BLaER1 treated with 17β-estradiol and CSF1 and Interleukin-3, amounts not matched to agents 10 nM and 100 nM (cell line): ENCODE results near the gene BUB3.
"Not testable (repeated sequence)": the region's sequence is repeated elsewhere in the genome, so short reads cannot be mapped to it uniquely, and the experiment has no call there.

Experiments
- H3K27ac ChIP-seq, 11 experiments: shearing (Covaris generic); formaldehyde crosslinking; 2 replicates each; pipeline ENCODE4 v1.8.1; 2022
- H3K27me3 ChIP-seq, 11 experiments: shearing (Covaris generic); formaldehyde crosslinking; 2 replicates each; pipeline ENCODE4 v1.8.1; 2022
- H3K36me3 ChIP-seq, 11 experiments: shearing (Covaris generic); formaldehyde crosslinking; 2 replicates each; pipeline ENCODE4 v1.8.1; 2022
- H3K4me1 ChIP-seq, 10 experiments: shearing (Covaris generic); formaldehyde crosslinking; 2 replicates each; pipeline ENCODE4 v1.8.1; 2022
- H3K4me2 ChIP-seq, 11 experiments: shearing (Covaris generic); formaldehyde crosslinking; 2 replicates each; pipeline ENCODE4 v1.8.1; 2022
- H3K4me3 ChIP-seq, 10 experiments: shearing (Covaris generic); formaldehyde crosslinking; 2 replicates each; pipeline ENCODE4 v1.8.1; 2022
- H3K9ac ChIP-seq, 11 experiments: shearing (Covaris generic); formaldehyde crosslinking; 2 replicates each; pipeline ENCODE4 v1.8.1; 2022
- H3K9me3 ChIP-seq, 11 experiments: shearing (Covaris generic); formaldehyde crosslinking; replicated peaks in 1 of 11; 2 replicates each; pipeline ENCODE4 v1.8.1; 2022
- H4K20me1 ChIP-seq, 11 experiments: shearing (Covaris generic); formaldehyde crosslinking; 2 replicates each; pipeline ENCODE4 v1.8.1; 2022
- Cebpa-rat ChIP-seq, 11 experiments: shearing (Covaris generic); IDR thresholded peaks; 2 replicates each; pipeline ENCODE4 v1.8.1; 2022

Gene BUB3

GRCh38 chr10:123175389-123176387 lies 21.5 kb downstream of the BUB3 start:
- H3K9ac ChIP-seq: no peak overlapping the region
- peaks cover 0 to 5% (median 0%) of the 10 kb centered on the region in 11 experiments; a peak in 1 of 22 replicates for H4K20me1 ChIP-seq
- no peak for TF ChIP-seq Cebpa-rat (IDR thresholded peaks at IDR 0.05)
- H3K36me3 ChIP-seq: peaks cover 54 to 91% (median 80%) of the 10 kb centered on the region in 11 experiments
- no peaks in the 10 kb centered on the region for H3K27me3 ChIP-seq
- no peak overlapping the region for H3K4me2 ChIP-seq
- H3K4me1 ChIP-seq: no peaks in the 10 kb centered on the region
- no peak overlapping the region for H3K27ac ChIP-seq
- H3K4me3 ChIP-seq: no peak overlapping the region
- peaks cover 7 to 40% (median 34%) of the 10 kb centered on the region in 11 experiments; a peak in 21 of 22 replicates for H3K9me3 ChIP-seq

- H3K4me2 ChIP-seq, H3K4me1 ChIP-seq, H3K4me3 ChIP-seq, H3K27me3 ChIP-seq, H3K27ac ChIP-seq, H3K9ac ChIP-seq, H4K20me1 ChIP-seq: not testable (repeated sequence)
- Histone ChIP-seq H3K9me3 (peaks cover 26 to 64% (median 58%) of the 10 kb centered on the region in 11 experiments), H3K36me3 (peaks cover 49 to 85% (median 73%) of the 10 kb centered on the region in 11 experiments)
These were observed 24.2 kb downstream of the BUB3 start for GRCh38 chr10:123178390-123178789.

GRCh38 chr10:123180101-123181090 lies 26.2 kb downstream of the BUB3 start:
- Histone ChIP-seq H3K36me3 (peaks cover 51 to 83% (median 73%) of the 10 kb centered on the region in 11 experiments), H3K9me3 (peaks cover 46 to 78% (median 74%) of the 10 kb centered on the region in 11 experiments), H3K4me3 (no peak overlapping the region)

GRCh38 chr10:123183724-123184123 lies 29.5 kb downstream of the BUB3 start:
- H3K4me2 ChIP-seq: no peak overlapping the region

More at GRCh38 chr10:123180101-123181090, 26.2 kb downstream of the BUB3 start:
- Histone ChIP-seq H3K27ac (no peak overlapping the region), H3K27me3 (no peaks in the 10 kb centered on the region), H4K20me1 (no peaks in the 10 kb centered on the region), H3K4me1 (no peaks in the 10 kb centered on the region), H3K9ac (no peak overlapping the region), H3K4me2 (no peak overlapping the region)
- TF ChIP-seq Cebpa-rat (IDR thresholded peaks at IDR 0.05): no peak

GRCh38 chr10:123187781-123188180 lies 33.6 kb downstream of the BUB3 start:
- TF ChIP-seq Cebpa-rat (IDR thresholded peaks at IDR 0.05): no peak
- Histone ChIP-seq H3K27ac (no peak overlapping the region), H3K4me3 (no peak overlapping the region), H3K4me2 (no peak overlapping the region), H3K36me3 (peaks cover 82 to 100% (median 95%) of the 10 kb centered on the region in 11 experiments), H3K27me3 (no peaks in the 10 kb centered on the region), H3K9me3 (peaks cover 36 to 46% (median 43%) of the 10 kb centered on the region in 11 experiments), H4K20me1 (peaks cover 0 to 6% (median 0%) of the 10 kb centered on the region in 11 experiments; a peak in 2 of 22 replicates), H3K4me1 (no peaks in the 10 kb centered on the region), H3K9ac (no peak overlapping the region)

More at GRCh38 chr10:123183724-123184123, 29.5 kb downstream of the BUB3 start:
- TF ChIP-seq Cebpa-rat (IDR thresholded peaks at IDR 0.05): no peak
- H4K20me1 ChIP-seq: no peaks in the 10 kb centered on the region
- peaks cover 47 to 67% (median 61%) of the 10 kb centered on the region in 11 experiments for H3K9me3 ChIP-seq
- no peak overlapping the region for H3K4me3 ChIP-seq
- H3K9ac ChIP-seq: no peak overlapping the region
- H3K27ac ChIP-seq: no peak overlapping the region
- no peaks in the 10 kb centered on the region for H3K27me3 ChIP-seq
- H3K4me1 ChIP-seq: no peaks in the 10 kb centered on the region
- H3K36me3 ChIP-seq: peaks cover 47 to 87% (median 76%) of the 10 kb centered on the region in 11 experiments

GRCh38 chr10:123191886-123192285 lies 37.7 kb downstream of the BUB3 start:
- no peaks in the 10 kb centered on the region for H3K27me3 ChIP-seq
- H3K4me3 ChIP-seq: no peak overlapping the region
- no peak overlapping the region for H3K27ac ChIP-seq
- H3K9ac ChIP-seq: no peak overlapping the region
- peaks cover 0 to 5% (median 2%) of the 10 kb centered on the region in 11 experiments; a peak in 10 of 22 replicates for H3K9me3 ChIP-seq
- H3K4me1 ChIP-seq: no peaks in the 10 kb centered on the region
- H4K20me1 ChIP-seq: peaks cover 0 to 6% (median 0%) of the 10 kb centered on the region in 11 experiments; a peak in 2 of 22 replicates
- no peak for TF ChIP-seq Cebpa-rat (IDR thresholded peaks at IDR 0.05)
- H3K4me2 ChIP-seq: no peak overlapping the region
- H3K36me3 ChIP-seq: peaks cover 54 to 97% (median 83%) of the 10 kb centered on the region in 11 experiments

- peaks cover 0 to 6% (median 0%) of the 10 kb centered on the region in 11 experiments; a peak in 2 of 22 replicates for H4K20me1 ChIP-seq
- no peaks in the 10 kb centered on the region for H3K4me1 ChIP-seq
- H3K4me3 ChIP-seq: no peak overlapping the region
- no peak for TF ChIP-seq Cebpa-rat (IDR thresholded peaks at IDR 0.05)
- H3K27ac ChIP-seq: no peak overlapping the region
- no peaks in the 10 kb centered on the region for H3K27me3 ChIP-seq
- H3K36me3 ChIP-seq: peaks cover 44 to 94% (median 73%) of the 10 kb centered on the region in 11 experiments
- no peak overlapping the region for H3K9ac ChIP-seq
- H3K9me3 ChIP-seq: peaks cover 0 to 16% (median 8%) of the 10 kb centered on the region in 11 experiments; a peak in 8 of 22 replicates
- H3K4me2 ChIP-seq: no peak overlapping the region
These were observed 39.9 kb downstream of the BUB3 start for GRCh38 chr10:123194056-123194455.

GRCh38 chr10:123200531-123200930 lies 46.3 kb downstream of the BUB3 start:
- TF ChIP-seq Cebpa-rat (IDR thresholded peaks at IDR 0.05): no peak
- H3K36me3 ChIP-seq: peaks cover 5 to 50% (median 26%) of the 10 kb centered on the region in 11 experiments; a peak in 14 of 22 replicates
- H4K20me1 ChIP-seq: peaks cover 0 to 16% (median 0%) of the 10 kb centered on the region in 11 experiments; a peak in 6 of 22 replicates
- H3K9ac ChIP-seq: no peak overlapping the region
- H3K4me3 ChIP-seq: no peak overlapping the region
- peaks cover 0 to 23% (median 10%) of the 10 kb centered on the region in 11 experiments; a peak in 10 of 22 replicates for H3K9me3 ChIP-seq
- no peak overlapping the region for H3K27ac ChIP-seq
- H3K4me1 ChIP-seq: peaks cover 14 to 43% (median 36%) of the 10 kb centered on the region in 10 experiments
- H3K27me3 ChIP-seq: no peaks in the 10 kb centered on the region
- H3K4me2 ChIP-seq: no peak overlapping the region
